C4-2B (cell line): ENCODE data around the gene EIF4E1B.

Experiments used
- CTCF ChIP-seq: fragments of 450-650 bp; conservative IDR thresholded peaks from 2 replicates; pipeline ENCODE4 v1.5.1; 2017; ENCODE audit warnings: mild to moderate bottlenecking
- ZFX ChIP-seq: fragments of 450-650 bp; IDR thresholded peaks from 2 replicates; pipeline ENCODE4 v1.6.1; 2017

- TF ChIP-seq CTCF: no peak
- TF ChIP-seq ZFX: no peak
Observed at GRCh38 chr5:176663566-176663965, 33.1 kb downstream of the EIF4E1B start.
